ENCODE measurements around the gene FCRL5.

FCRL5 gene

GRCh38 chr1:157497987-157498735 lies 54.2 kb downstream of the FCRL5 start:
- no peaks in the 10 kb centered on the region for H3K4me1 ChIP-seq (ENCODE audit: control insufficient read depth, insufficient read depth, low read length)
- no peak overlapping the region for H3K27ac ChIP-seq (ENCODE audit: extremely low read depth, low read depth, low read length)
- H3K4me3 ChIP-seq (ENCODE audit: low read depth, low read length), result no peak overlapping the region
- TF ChIP-seq INSM2 (tag by site-specific recombination; IDR thresholded peaks at IDR 0.05), result no peak
- TF ChIP-seq PRDM2 (tag by site-specific recombination; IDR thresholded peaks at IDR 0.05; ENCODE audit: borderline replicate concordance), result no peak
- TF ChIP-seq ZEB2 (tag by site-specific recombination; IDR thresholded peaks at IDR 0.05), result no peak
- no peak for TF ChIP-seq ZNF354C (tag by site-specific recombination; IDR thresholded peaks at IDR 0.05; ENCODE audit: borderline replicate concordance, low read depth)
- no peak for TF ChIP-seq KLF16 (tag by site-specific recombination; IDR thresholded peaks at IDR 0.05)
- TF ChIP-seq ZNF664 (tag by site-specific recombination; IDR thresholded peaks at IDR 0.05), result no peak
- no peak for TF ChIP-seq ZNF239 (tag by site-specific recombination; IDR thresholded peaks at IDR 0.05)
- TF ChIP-seq ZNF488 (tag by site-specific recombination; IDR thresholded peaks at IDR 0.05), result no peak
- no peaks in the 10 kb centered on the region for H3K36me3 ChIP-seq (ENCODE audit: control insufficient read depth in 2 of 2, insufficient read depth in 1 of 2, low read length in 2 of 2)
- no peaks in the 10 kb centered on the region for H3K9me3 ChIP-seq (ENCODE audit: control insufficient read depth, insufficient read depth, low read depth, low read length)
- ChIA-PET CTCF (interaction anchor here (0.6 kb wide), 1 partner anchor 167 kb away, joined by 3 read pairs; no protein-coding TSS in a partner anchor), POLR2A (no interaction called here)

- ChIA-PET CTCF (interaction anchor here (1.0 to 1.3 kb wide), 3 partner anchors 13 to 328 kb away, joined by 3 read pairs; no protein-coding TSS in a partner anchor), POLR2A (no interaction called here)
- Histone ChIP-seq H3K27ac (ENCODE audit: extremely low read depth, low read depth, low read length) (no peak overlapping the region), H3K4me3 (ENCODE audit: low read depth, low read length) (no peak overlapping the region), H3K9me3 (ENCODE audit: control insufficient read depth, insufficient read depth, low read depth, low read length) (no peaks in the 10 kb centered on the region), H3K36me3 (ENCODE audit: control insufficient read depth in 2 of 2, insufficient read depth in 1 of 2, low read length in 2 of 2) (no peaks in the 10 kb centered on the region), H3K4me1 (ENCODE audit: control insufficient read depth, insufficient read depth, low read length) (no peaks in the 10 kb centered on the region)
- TF ChIP-seq TSHZ1 (tag by site-specific recombination; IDR thresholded peaks at IDR 0.05; ENCODE audit: borderline replicate concordance) (no peak), ZNF23 (tag by site-specific recombination; IDR thresholded peaks at IDR 0.05; ENCODE audit: borderline replicate concordance) (no peak), ZNF404 (tag by site-specific recombination; IDR thresholded peaks at IDR 0.05) (no peak), KLF8 (tag by site-specific recombination; IDR thresholded peaks at IDR 0.05) (no peak), ZNF48 (tag by site-specific recombination; IDR thresholded peaks at IDR 0.05) (no peak), OVOL3 (tag by site-specific recombination; IDR thresholded peaks at IDR 0.05) (no peak), ZBTB20 (tag by site-specific recombination; IDR thresholded peaks at IDR 0.05) (no peak), ZSCAN23 (tag by site-specific recombination; IDR thresholded peaks at IDR 0.05) (no peak), ZNF843 (tag by site-specific recombination; IDR thresholded peaks at IDR 0.05) (no peak), ZNF670 (tag by site-specific recombination; IDR thresholded peaks at IDR 0.05; ENCODE audit: low read depth) (no peak), ZBTB17 (tag by site-specific recombination; IDR thresholded peaks at IDR 0.05) (no peak), ZFP69B (tag by site-specific recombination; IDR thresholded peaks at IDR 0.05) (no peak), ZNF121 (tag by site-specific recombination; IDR thresholded peaks at IDR 0.05) (no peak)
Observed at GRCh38 chr1:157497284-157497683, 55.0 kb downstream of the FCRL5 start.
